Superior temporal gyrus (tissue), 1 donor: ENCODE data around the gene KIAA0930.
"Not testable (repeated sequence)": the region's sequence is repeated elsewhere in the genome, so short reads cannot be mapped to it uniquely, and the experiment has no call there.

Experiments
- DNase-seq: peaks from one replicate; pipeline ENCODE4 v3.0.0-alpha.2; 2016; ENCODE audit errors: extremely low spot score

Gene KIAA0930

GRCh38 chr22:45200860-45201511 is 39.7 kb downstream of the KIAA0930 start:
- no peak for DNase-seq

- DNase-seq = no peak
Observed at GRCh38 chr22:45200230-45200629, 40.5 kb downstream of the KIAA0930 start.

DNA sequence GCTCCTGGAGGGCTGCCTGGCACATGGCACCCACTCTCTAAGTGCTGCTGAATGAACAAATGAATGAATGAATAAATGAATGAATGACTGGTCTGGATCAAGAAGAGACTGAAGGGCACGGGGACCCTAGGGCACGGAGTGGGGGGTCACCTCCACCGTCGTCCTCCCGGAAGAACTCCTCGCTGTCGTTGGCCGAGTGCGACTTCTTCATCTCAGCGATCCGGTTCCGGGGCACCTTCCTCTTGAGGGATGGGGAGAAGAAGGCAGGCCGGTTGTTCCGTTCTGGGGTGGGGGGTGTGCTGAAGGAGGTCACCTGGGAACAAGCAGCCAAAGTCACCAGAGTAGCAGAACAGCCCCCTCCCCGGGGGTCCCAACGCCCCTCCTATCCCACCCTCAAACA is 41.0 kb downstream of the KIAA0930 start:
- no peak for DNase-seq

- no peak for DNase-seq
Observed at GRCh38 chr22:45198463-45198795, 42.3 kb downstream of the KIAA0930 start.

- no peak for DNase-seq
Observed at GRCh38 chr22:45197606-45198462, 42.9 kb downstream of the KIAA0930 start.

GRCh38 chr22:45196926-45197605 is 43.6 kb downstream of the KIAA0930 start:
- DNase-seq = no peak

- no peak for DNase-seq
Observed at GRCh38 chr22:45196308-45196707, 44.4 kb downstream of the KIAA0930 start.

GRCh38 chr22:45195616-45196015 is 45.1 kb downstream of the KIAA0930 start:
- DNase-seq = no peak

GRCh38 chr22:45194686-45195085 is 46.0 kb downstream of the KIAA0930 start:
- DNase-seq = no peak

- no peak for DNase-seq
Observed at GRCh38 chr22:45192701-45193187, 48.0 kb downstream of the KIAA0930 start.

DNA sequence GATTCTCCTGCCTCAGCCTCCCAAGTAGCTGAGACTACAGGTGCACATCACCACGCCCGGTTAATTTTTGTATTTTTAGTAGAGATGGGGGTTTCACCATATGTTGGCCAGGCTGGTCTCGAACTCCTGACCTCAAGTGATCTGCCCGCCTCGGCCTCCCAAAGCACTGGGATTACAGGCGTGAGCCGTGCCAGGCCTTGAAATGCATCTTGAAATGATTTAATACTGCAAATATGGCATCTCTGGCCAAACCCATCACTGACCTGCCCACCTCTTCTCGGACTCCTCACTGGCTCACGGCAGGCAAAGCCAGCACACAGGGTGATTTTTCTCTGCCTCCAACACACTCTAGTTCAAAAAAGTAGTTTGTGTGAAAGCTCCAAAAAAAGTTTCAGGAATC is 48.9 kb downstream of the KIAA0930 start:
- DNase-seq = not testable (repeated sequence)

GRCh38 chr22:45190202-45190872 is 50.4 kb downstream of the KIAA0930 start:
- no peak for DNase-seq

- DNase-seq = no peak
Observed at GRCh38 chr22:45188779-45189178, 51.9 kb downstream of the KIAA0930 start.

- no peak for DNase-seq
Observed at GRCh38 chr22:45187891-45188290, 52.8 kb downstream of the KIAA0930 start.

DNA sequence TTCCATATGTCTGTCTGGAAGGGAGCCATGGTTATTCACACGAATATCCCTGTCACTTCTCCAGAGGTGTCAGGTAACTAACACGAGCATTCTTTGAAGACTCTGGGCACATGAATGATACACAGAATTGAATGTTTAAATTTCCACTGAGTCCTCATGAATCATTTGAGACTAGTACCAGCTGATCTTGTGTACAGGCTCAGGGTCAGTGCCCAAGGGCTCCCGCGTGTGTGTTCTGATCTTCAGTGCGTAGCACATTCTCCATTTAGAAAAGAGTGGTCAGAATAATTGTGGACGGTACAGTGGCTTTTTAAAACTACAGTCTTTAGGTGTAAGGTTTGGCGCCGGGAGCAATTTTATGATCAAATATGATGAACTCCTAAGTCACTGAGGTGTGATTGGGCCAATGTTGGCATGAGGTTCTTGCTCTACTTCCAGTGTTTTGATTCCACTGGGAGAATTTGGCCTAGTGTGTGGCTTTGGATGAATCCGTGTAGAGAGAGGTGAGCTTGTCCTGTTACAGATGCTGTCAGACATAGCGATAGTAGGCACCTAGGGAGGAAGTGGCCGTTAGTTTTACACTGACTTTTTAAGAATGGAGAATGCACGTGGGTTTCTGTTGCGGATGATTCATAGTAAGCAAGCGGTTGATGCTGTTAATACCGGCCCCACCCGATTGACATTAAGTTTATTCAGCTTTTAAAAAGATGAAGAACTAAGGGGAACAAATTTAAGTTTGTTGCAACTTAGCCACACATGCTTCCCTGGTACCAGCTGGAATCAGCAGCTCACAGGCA is 54.8 kb downstream of the KIAA0930 start:
- no peak for DNase-seq

GRCh38 chr22:45183974-45184373 is 56.7 kb downstream of the KIAA0930 start:
- DNase-seq = no peak

DNA sequence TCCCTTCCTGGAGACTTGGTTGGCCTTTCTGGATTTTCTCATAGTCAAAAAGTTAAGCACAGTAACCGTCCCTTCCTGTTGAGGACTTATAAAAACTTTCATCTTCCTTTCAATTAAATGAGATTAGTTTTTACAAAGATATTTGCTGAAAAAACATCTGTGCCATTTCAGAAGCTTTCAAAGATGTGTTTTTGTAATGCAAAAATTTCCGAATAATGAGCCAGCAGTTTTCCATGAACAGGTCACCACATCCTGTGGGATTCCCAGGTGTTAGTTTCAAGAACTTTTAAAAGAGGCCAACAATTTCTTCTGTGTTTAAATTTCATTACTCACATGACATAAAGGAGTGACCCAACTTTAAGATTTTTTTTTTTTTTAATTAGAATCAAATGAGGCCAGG is 58.9 kb downstream of the KIAA0930 start:
- DNase-seq = no peak

- DNase-seq = no peak
Observed at GRCh38 chr22:45181240-45181639, 59.5 kb downstream of the KIAA0930 start.

DNA sequence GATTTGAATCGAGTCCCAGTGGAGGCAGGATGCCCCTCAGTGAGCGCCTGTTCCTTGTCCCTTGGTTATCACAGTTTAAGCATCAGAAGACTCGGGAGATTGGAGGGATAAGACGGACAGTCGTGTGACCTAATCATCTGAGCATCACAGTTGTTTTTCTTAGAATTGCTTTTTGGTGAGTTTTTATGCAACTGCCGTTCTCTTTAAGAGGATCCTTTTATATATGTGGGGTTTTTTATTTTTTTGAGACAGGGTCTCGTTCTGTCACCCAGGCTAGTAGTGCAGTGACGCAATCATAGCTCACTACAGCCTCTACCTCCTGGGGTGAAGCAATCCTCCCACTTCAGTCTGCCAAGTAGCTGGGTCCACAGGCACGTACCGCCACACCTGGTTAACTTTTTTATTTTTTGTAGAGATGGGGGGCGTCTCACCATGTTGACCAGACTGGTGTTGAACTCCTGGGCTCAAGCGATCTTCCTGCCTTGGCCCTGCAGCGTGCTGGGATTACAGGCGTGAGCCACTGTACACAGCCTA is 60.5 kb downstream of the KIAA0930 start:
- no peak for DNase-seq

- no peak for DNase-seq
Observed at GRCh38 chr22:45179276-45180049, 61.2 kb downstream of the KIAA0930 start.
